ENCODE results near the gene AARS2. TPM values are rescaled to one million over a fixed set of nuclear protein-coding genes. Genes with fewer than 3 reads are reported as not detected.

The AARS2 gene
- total RNA-seq, 1 donor from 2014 or later, result 9.9 TPM

DNA sequence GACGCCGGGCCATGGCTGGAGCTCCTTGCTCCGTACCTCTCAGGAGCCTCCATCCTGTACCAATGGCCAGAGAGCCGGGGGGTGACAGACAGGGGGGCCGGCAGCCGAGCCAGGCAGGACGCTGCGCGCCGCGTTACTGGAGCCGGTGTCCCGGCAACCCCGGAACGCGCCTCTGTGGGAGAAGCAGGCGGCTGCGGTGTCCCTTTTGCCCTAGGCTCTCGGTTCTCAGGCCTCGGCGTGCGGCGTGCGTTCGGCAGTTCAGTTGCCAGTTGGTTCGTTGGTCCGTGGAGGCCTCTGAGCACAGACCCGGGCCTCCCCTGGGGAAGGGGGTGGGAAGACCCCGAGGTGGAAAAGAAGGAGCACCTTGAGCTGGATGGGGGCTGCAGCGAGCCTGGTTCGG lies 29.3 kb upstream of the AARS2 start, which contains the start of gene SPATS1:
TSS of gene SPATS1 (plus strand) at position 162 of the 400 bp plus-strand sequence. CDS start 446 bp downstream, outside the sequence.
- Histone ChIP-seq H3K4me1 (ENCODE audit: control insufficient read depth in 3 of 3, insufficient read depth in 3 of 3, low read length in 3 of 3) (peaks cover 0 to 6% (median 0%) of the 10 kb centered on the region in 3 donors), H3K9ac (ENCODE audit: low read depth in 1 of 3, low read length in 3 of 3) (peak within 1 kb of the TSS; percentile 20 to 45 (median 33)), H3K9me3 (ENCODE audit: control insufficient read depth in 3 of 3, low read length in 3 of 3) (no peaks in the 10 kb centered on the region), H3K27me3 (ENCODE audit: control insufficient read depth in 3 of 3, insufficient read depth in 3 of 3, low read length in 3 of 3) (peaks cover 16 to 28% (median 21%) of the 10 kb centered on the region in 3 donors), H3K36me3 (ENCODE audit: control insufficient read depth in 3 of 3, insufficient read depth in 3 of 3, low read length in 3 of 3) (no peaks in the 10 kb centered on the region), H3K27ac (ENCODE audit: low read depth, low read length) (no peak within 1 kb of the TSS), H3K4me3 (ENCODE audit: low read length in 3 of 3) (peak within 1 kb of the TSS in 1 of 3 donors; percentile 41)

- H3K4me3 ChIP-seq (ENCODE audit: low read length in 3 of 3), result no peak overlapping the region
These were observed 28.9 kb upstream of the AARS2 start for GRCh38 chr6:44342052-44342451.

DNA sequence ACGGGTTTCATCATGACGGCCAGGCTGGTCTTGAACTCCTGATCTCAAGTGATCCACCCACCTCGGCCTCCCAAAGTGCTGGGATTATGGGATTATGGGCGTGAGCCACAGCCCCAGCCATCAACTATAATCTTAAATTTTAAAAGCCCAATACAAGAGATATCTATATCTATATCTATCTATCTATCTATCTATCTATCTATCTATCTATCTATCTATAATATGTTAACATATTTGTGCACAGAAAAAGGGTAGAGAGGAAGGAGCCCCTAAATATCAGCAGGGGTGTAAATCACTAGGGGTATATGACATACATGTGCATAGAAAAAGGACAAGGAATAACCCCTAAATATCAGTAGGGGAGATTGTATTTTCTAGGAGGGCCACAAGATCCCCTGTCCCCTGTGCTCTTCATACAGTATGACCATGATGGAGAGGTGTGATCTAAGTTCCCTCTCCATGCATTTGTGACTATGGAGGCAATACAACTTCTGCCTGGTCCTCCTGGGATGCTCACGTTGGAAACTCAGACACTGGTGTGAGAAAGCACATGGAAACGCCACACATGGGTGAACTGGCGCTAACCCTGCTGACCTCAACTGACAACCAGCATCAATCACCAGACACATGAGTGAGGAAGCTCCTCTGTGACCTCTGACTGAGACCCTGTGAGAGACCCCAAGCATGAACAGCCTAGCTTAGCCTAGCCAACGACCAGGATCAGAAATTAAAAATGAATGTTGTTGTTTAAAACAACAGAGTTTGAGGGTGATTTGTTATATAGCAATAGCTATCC lies 28.1 kb upstream of the AARS2 start:
- H3K4me1 ChIP-seq (ENCODE audit: control insufficient read depth in 3 of 3, insufficient read depth in 3 of 3, low read length in 3 of 3), result peaks cover 0 to 6% (median 0%) of the 10 kb centered on the region in 3 donors
- H3K27me3 ChIP-seq (ENCODE audit: control insufficient read depth in 3 of 3, insufficient read depth in 3 of 3, low read length in 3 of 3), result peaks cover 16 to 28% (median 21%) of the 10 kb centered on the region in 3 donors
- H3K9me3 ChIP-seq (ENCODE audit: control insufficient read depth in 3 of 3, low read length in 3 of 3), result no peaks in the 10 kb centered on the region
- H3K9ac ChIP-seq (ENCODE audit: low read depth in 1 of 3, low read length in 3 of 3), result no peak overlapping the region
- no peak overlapping the region for H3K4me3 ChIP-seq (ENCODE audit: low read length in 3 of 3)
- H3K27ac ChIP-seq (ENCODE audit: low read depth, low read length), result no peak overlapping the region
- H3K36me3 ChIP-seq (ENCODE audit: control insufficient read depth in 3 of 3, insufficient read depth in 3 of 3, low read length in 3 of 3), result no peaks in the 10 kb centered on the region

More at GRCh38 chr6:44342052-44342451, 28.9 kb upstream of the AARS2 start:
- H3K9ac ChIP-seq (ENCODE audit: low read depth in 1 of 3, low read length in 3 of 3), result no peak overlapping the region
- peaks cover 16 to 28% (median 21%) of the 10 kb centered on the region in 3 donors for H3K27me3 ChIP-seq (ENCODE audit: control insufficient read depth in 3 of 3, insufficient read depth in 3 of 3, low read length in 3 of 3)
- H3K9me3 ChIP-seq (ENCODE audit: control insufficient read depth in 3 of 3, low read length in 3 of 3), result no peaks in the 10 kb centered on the region
- H3K4me1 ChIP-seq (ENCODE audit: control insufficient read depth in 3 of 3, insufficient read depth in 3 of 3, low read length in 3 of 3), result peaks cover 0 to 6% (median 0%) of the 10 kb centered on the region in 3 donors
- H3K27ac ChIP-seq (ENCODE audit: low read depth, low read length), result no peak overlapping the region
- no peaks in the 10 kb centered on the region for H3K36me3 ChIP-seq (ENCODE audit: control insufficient read depth in 3 of 3, insufficient read depth in 3 of 3, low read length in 3 of 3)

DNA sequence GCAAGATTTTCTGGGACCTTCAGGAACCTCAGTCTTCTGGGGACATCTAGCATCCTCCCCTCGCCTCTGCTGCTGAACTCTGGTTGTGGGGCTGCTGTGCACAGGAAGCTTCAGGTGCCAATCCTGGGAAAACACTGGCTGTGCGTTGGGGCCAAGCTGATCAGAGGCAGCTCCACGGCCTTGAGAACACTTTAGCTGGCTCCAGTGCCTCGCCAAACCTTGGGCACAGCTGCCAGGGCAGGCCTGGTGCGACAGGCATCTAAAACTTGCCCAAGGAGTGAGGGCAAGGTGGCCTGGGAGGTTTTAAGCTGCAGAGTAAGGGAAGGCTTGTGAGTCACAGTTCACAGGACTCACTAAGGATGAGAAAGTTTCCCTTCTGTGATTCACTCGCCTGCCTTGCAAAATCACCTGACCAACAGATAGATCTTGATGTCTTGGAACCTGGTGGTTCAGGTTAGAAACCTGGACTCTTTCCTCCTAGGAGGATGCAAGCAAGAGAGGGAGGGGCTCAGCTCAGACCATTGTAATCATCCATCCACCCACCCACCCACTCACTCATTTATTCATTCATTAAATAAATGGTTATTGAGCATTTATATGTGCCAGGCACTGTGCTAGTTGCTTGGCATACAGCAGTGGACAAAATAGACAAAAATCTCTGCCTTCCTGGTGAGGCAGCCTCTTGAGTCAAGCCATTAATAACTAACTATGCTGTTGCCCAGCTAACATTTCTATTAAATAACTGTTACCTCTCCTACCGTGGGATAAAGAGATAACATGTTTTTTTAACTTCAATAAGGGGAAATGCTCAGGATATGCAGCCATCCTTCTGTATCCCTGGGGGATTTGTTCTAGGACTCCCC lies 26.8 kb upstream of the AARS2 start:
- Histone ChIP-seq H3K27me3 (ENCODE audit: control insufficient read depth in 3 of 3, insufficient read depth in 3 of 3, low read length in 3 of 3) (peaks cover 16 to 23% (median 17%) of the 10 kb centered on the region in 3 donors), H3K4me3 (ENCODE audit: low read length in 3 of 3) (no peak overlapping the region), H3K4me1 (ENCODE audit: control insufficient read depth in 3 of 3, insufficient read depth in 3 of 3, low read length in 3 of 3) (peaks cover 0 to 6% (median 0%) of the 10 kb centered on the region in 3 donors), H3K27ac (ENCODE audit: low read depth, low read length) (no peak overlapping the region), H3K36me3 (ENCODE audit: control insufficient read depth in 3 of 3, insufficient read depth in 3 of 3, low read length in 3 of 3) (no peaks in the 10 kb centered on the region), H3K9ac (ENCODE audit: low read depth in 1 of 3, low read length in 3 of 3) (no peak overlapping the region), H3K9me3 (ENCODE audit: control insufficient read depth in 3 of 3, low read length in 3 of 3) (no peaks in the 10 kb centered on the region)

DNA sequence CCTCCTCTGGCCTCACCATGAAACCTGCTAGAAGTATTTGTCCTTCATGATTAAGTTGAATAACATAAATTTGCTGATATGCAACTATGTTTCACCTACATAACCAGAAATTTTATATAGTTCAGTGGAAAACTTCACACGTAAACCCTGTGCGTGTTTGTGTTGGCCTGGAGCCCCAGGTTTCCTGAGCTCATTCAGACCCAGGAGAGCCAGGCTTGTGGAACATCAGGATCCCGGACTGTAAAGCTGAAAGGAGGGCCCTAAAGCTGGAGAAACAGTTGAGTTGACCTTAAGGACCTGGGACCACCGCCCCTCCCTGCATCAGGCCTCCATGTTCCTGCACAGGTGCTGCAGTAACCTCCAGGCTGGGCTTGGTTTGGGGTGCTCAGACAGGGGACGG lies 26.2 kb upstream of the AARS2 start:
- Histone ChIP-seq H3K9ac (ENCODE audit: low read depth in 1 of 3, low read length in 3 of 3) (no peak overlapping the region), H3K4me3 (ENCODE audit: low read length in 3 of 3) (no peak overlapping the region), H3K27me3 (ENCODE audit: control insufficient read depth in 3 of 3, insufficient read depth in 3 of 3, low read length in 3 of 3) (peaks cover 14 to 27% (median 16%) of the 10 kb centered on the region in 3 donors), H3K27ac (ENCODE audit: low read depth, low read length) (no peak overlapping the region), H3K36me3 (ENCODE audit: control insufficient read depth in 3 of 3, insufficient read depth in 3 of 3, low read length in 3 of 3) (no peaks in the 10 kb centered on the region), H3K4me1 (ENCODE audit: control insufficient read depth in 3 of 3, insufficient read depth in 3 of 3, low read length in 3 of 3) (peaks cover 0 to 6% (median 0%) of the 10 kb centered on the region in 3 donors), H3K9me3 (ENCODE audit: control insufficient read depth in 3 of 3, low read length in 3 of 3) (no peaks in the 10 kb centered on the region)

GRCh38 chr6:44338228-44339122 lies 25.3 kb upstream of the AARS2 start:
- H3K4me1 ChIP-seq (ENCODE audit: control insufficient read depth in 3 of 3, insufficient read depth in 3 of 3, low read length in 3 of 3), result peaks cover 0 to 6% (median 0%) of the 10 kb centered on the region in 3 donors
- no peaks in the 10 kb centered on the region for H3K36me3 ChIP-seq (ENCODE audit: control insufficient read depth in 3 of 3, insufficient read depth in 3 of 3, low read length in 3 of 3)
- H3K4me3 ChIP-seq (ENCODE audit: low read length in 3 of 3), result no peak overlapping the region
- no peak overlapping the region for H3K9ac ChIP-seq (ENCODE audit: low read depth in 1 of 3, low read length in 3 of 3)
- H3K27me3 ChIP-seq (ENCODE audit: control insufficient read depth in 3 of 3, insufficient read depth in 3 of 3, low read length in 3 of 3), result peaks cover 9 to 24% (median 9%) of the 10 kb centered on the region in 3 donors
- no peaks in the 10 kb centered on the region for H3K9me3 ChIP-seq (ENCODE audit: control insufficient read depth in 3 of 3, low read length in 3 of 3)
- no peak overlapping the region for H3K27ac ChIP-seq (ENCODE audit: low read depth, low read length)

DNA sequence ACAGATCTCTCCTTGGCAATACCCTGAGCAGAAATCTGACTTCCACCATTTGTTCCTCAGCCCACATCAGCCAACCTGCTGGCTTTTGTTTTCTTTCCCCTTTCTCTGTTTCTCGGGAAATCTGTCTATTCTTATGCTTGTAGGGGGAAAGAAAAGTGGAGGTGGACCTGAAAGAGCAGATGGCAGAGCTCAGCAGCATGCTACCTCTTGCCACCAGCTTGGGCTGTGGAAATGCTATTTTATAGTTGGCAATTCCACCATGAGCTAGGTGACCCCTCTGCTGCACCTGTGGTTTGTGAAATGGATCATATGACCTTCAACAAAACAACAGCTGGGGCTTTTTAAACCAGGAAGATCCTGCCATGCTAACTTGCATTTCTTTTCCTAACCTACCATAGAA lies 22.5 kb upstream of the AARS2 start:
- no peak overlapping the region for H3K27ac ChIP-seq (ENCODE audit: low read depth, low read length)
- peaks cover 0 to 3% (median 0%) of the 10 kb centered on the region in 3 donors for H3K4me1 ChIP-seq (ENCODE audit: control insufficient read depth in 3 of 3, insufficient read depth in 3 of 3, low read length in 3 of 3)
- peaks cover 0 to 8% (median 1%) of the 10 kb centered on the region in 3 donors for H3K27me3 ChIP-seq (ENCODE audit: control insufficient read depth in 3 of 3, insufficient read depth in 3 of 3, low read length in 3 of 3)
- no peaks in the 10 kb centered on the region for H3K36me3 ChIP-seq (ENCODE audit: control insufficient read depth in 3 of 3, insufficient read depth in 3 of 3, low read length in 3 of 3)
- H3K4me3 ChIP-seq (ENCODE audit: low read length in 3 of 3), result no peak overlapping the region
- H3K9ac ChIP-seq (ENCODE audit: low read depth in 1 of 3, low read length in 3 of 3), result no peak overlapping the region
- no peaks in the 10 kb centered on the region for H3K9me3 ChIP-seq (ENCODE audit: control insufficient read depth in 3 of 3, low read length in 3 of 3)

GRCh38 chr6:44333942-44334341 lies 20.8 kb upstream of the AARS2 start:
- Histone ChIP-seq H3K27ac (ENCODE audit: low read depth, low read length) (no peak overlapping the region), H3K4me1 (ENCODE audit: control insufficient read depth in 3 of 3, insufficient read depth in 3 of 3, low read length in 3 of 3) (peaks cover 0 to 3% (median 0%) of the 10 kb centered on the region in 3 donors), H3K9ac (ENCODE audit: low read depth in 1 of 3, low read length in 3 of 3) (no peak overlapping the region)

GRCh38 chr6:44333273-44333919 lies 20.2 kb upstream of the AARS2 start:
- Histone ChIP-seq H3K27ac (ENCODE audit: low read depth, low read length) (no peak overlapping the region), H3K9me3 (ENCODE audit: control insufficient read depth in 3 of 3, low read length in 3 of 3) (no peaks in the 10 kb centered on the region)

More at GRCh38 chr6:44333942-44334341, 20.8 kb upstream of the AARS2 start:
- H3K36me3 ChIP-seq (ENCODE audit: control insufficient read depth in 3 of 3, insufficient read depth in 3 of 3, low read length in 3 of 3), result no peaks in the 10 kb centered on the region
- no peak overlapping the region for H3K4me3 ChIP-seq (ENCODE audit: low read length in 3 of 3)
- peaks cover 5 to 16% (median 15%) of the 10 kb centered on the region in 3 donors for H3K27me3 ChIP-seq (ENCODE audit: control insufficient read depth in 3 of 3, insufficient read depth in 3 of 3, low read length in 3 of 3)
- H3K9me3 ChIP-seq (ENCODE audit: control insufficient read depth in 3 of 3, low read length in 3 of 3), result no peaks in the 10 kb centered on the region

More at GRCh38 chr6:44333273-44333919, 20.2 kb upstream of the AARS2 start:
- Histone ChIP-seq H3K4me1 (ENCODE audit: control insufficient read depth in 3 of 3, insufficient read depth in 3 of 3, low read length in 3 of 3) (peaks cover 0 to 3% (median 0%) of the 10 kb centered on the region in 3 donors), H3K4me3 (ENCODE audit: low read length in 3 of 3) (no peak overlapping the region), H3K9ac (ENCODE audit: low read depth in 1 of 3, low read length in 3 of 3) (no peak overlapping the region), H3K36me3 (ENCODE audit: control insufficient read depth in 3 of 3, insufficient read depth in 3 of 3, low read length in 3 of 3) (no peaks in the 10 kb centered on the region), H3K27me3 (ENCODE audit: control insufficient read depth in 3 of 3, insufficient read depth in 3 of 3, low read length in 3 of 3) (peaks cover 5 to 16% (median 15%) of the 10 kb centered on the region in 3 donors)

Measured in skeletal muscle tissue (tissue), 4 donors.